NB4 (cell line): ENCODE measurements around the gene KDELR1.

Source experiments
- DNase-seq: peaks from one replicate; pipeline ENCODE4 v3.0.0; 2010; ENCODE audit warnings: low read depth
- H3K4me3 ChIP-seq: one replicate; pipeline ENCODE4 v1.5.1; 2011; ENCODE audit warnings: mild to moderate bottlenecking, low read depth, low read length, moderate library complexity
- MAX ChIP-seq: IDR thresholded peaks from 2 replicates; pipeline ENCODE4 v1.6.1; 2011; ENCODE audit warnings: low read depth, low read length
- MYC ChIP-seq: IDR thresholded peaks from 2 replicates; pipeline ENCODE4 v1.6.1; 2011; ENCODE audit warnings: low read depth, low read length
- POLR2A ChIP-seq: IDR thresholded peaks from 2 replicates; pipeline ENCODE4 v1.6.1; 2011; ENCODE audit warnings: mild to moderate bottlenecking; ENCODE audit not compliant: insufficient read length; ENCODE audit errors: extremely low read depth
- TF ChIP-seq, protein P1 (sequence below): IDR thresholded peaks from one replicate; pipeline ENCODE4 v1.5.1; 2012; ENCODE audit warnings: low read depth, low read length

KDELR1 gene

GRCh38 chr19:48363500-48363809 is 27.9 kb downstream of the KDELR1 start:
- no peak for DNase-seq
- TF ChIP-seq POLR2A (no peak), MYC (no peak), MAX (no peak)
- TF ChIP-seq, protein P1, sequence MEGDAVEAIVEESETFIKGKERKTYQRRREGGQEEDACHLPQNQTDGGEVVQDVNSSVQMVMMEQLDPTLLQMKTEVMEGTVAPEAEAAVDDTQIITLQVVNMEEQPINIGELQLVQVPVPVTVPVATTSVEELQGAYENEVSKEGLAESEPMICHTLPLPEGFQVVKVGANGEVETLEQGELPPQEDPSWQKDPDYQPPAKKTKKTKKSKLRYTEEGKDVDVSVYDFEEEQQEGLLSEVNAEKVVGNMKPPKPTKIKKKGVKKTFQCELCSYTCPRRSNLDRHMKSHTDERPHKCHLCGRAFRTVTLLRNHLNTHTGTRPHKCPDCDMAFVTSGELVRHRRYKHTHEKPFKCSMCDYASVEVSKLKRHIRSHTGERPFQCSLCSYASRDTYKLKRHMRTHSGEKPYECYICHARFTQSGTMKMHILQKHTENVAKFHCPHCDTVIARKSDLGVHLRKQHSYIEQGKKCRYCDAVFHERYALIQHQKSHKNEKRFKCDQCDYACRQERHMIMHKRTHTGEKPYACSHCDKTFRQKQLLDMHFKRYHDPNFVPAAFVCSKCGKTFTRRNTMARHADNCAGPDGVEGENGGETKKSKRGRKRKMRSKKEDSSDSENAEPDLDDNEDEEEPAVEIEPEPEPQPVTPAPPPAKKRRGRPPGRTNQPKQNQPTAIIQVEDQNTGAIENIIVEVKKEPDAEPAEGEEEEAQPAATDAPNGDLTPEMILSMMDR = peak; percentile 20
- H3K4me3 ChIP-seq = peak overlapping the region; percentile 79

GRCh38 chr19:48362716-48363499 is 28.4 kb downstream of the KDELR1 start:
- TF ChIP-seq, protein P1 = no peak
- TF ChIP-seq MYC (no peak), MAX (no peak), POLR2A (no peak)

DNA sequence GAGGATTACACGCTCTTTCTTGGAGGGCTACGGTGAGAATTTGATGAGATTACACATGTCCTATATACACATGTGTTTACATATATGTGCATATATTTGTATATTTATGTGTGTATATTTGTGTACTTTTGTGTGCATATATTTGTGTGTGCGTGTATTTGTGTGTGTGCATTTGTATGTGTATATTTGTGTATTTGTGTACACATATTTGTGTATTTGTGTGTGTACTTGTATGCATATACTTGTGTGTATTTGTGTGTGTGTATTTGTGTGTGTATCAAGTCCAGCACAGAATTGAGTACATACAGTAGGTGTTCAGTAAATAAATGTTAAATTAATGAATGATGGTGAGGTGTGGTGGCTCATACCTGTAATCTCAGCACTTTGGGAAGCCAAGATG is 29.4 kb downstream of the KDELR1 start:
- DNase-seq = no peak
- TF ChIP-seq MYC = no peak
- TF ChIP-seq POLR2A = no peak
- no peak for TF ChIP-seq MAX
- TF ChIP-seq, protein P1 = no peak
- H3K4me3 ChIP-seq = no peak overlapping the region

More at GRCh38 chr19:48362716-48363499, 28.4 kb downstream of the KDELR1 start:
- peak; percentile 100 for DNase-seq
- peak overlapping the region; percentile 79 for H3K4me3 ChIP-seq

GRCh38 chr19:48359123-48359522 is 32.2 kb downstream of the KDELR1 start:
- no peak for DNase-seq
- TF ChIP-seq, protein P1 = no peak
- no peak for TF ChIP-seq MYC
- TF ChIP-seq POLR2A = no peak
- no peak for TF ChIP-seq MAX
- H3K4me3 ChIP-seq = no peak overlapping the region

- TF ChIP-seq, protein P1 = no peak
- TF ChIP-seq MAX (no peak), MYC (no peak), POLR2A (no peak)
- no peak for DNase-seq
- H3K4me3 ChIP-seq = no peak overlapping the region
Measured at GRCh38 chr19:48355365-48355954, 35.9 kb downstream of the KDELR1 start.
